ENCODE data around the gene PARD3. TPM values are rescaled to one million over a fixed set of nuclear protein-coding genes. Genes with fewer than 3 reads are reported as not detected.

Gene PARD3
- total RNA-seq, 1 donor from 2014 or later, result 97.8 TPM

DNA sequence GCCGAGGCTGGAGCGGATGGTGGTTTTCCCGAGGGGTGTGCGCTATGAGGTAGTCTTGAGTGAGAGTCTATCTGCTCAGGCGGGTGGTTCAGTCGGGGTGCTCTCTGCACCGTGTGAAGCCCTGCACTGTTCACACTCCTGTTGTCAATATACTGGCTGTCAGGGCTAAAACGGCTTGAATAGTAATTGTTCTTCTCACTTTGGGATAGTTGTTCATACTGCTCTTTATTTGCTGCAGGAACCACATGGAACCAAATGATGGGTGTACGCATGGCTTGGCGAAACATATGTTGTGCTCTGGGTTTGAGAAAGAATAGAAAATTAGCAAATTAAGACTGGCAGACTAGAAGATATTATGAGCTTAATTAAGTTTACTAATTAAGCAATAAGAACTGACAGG, 432.5 kb downstream of the PARD3 start:
- DNase-seq (ENCODE audit: low read depth), result no peak
- TF ChIP-seq, protein P1, sequence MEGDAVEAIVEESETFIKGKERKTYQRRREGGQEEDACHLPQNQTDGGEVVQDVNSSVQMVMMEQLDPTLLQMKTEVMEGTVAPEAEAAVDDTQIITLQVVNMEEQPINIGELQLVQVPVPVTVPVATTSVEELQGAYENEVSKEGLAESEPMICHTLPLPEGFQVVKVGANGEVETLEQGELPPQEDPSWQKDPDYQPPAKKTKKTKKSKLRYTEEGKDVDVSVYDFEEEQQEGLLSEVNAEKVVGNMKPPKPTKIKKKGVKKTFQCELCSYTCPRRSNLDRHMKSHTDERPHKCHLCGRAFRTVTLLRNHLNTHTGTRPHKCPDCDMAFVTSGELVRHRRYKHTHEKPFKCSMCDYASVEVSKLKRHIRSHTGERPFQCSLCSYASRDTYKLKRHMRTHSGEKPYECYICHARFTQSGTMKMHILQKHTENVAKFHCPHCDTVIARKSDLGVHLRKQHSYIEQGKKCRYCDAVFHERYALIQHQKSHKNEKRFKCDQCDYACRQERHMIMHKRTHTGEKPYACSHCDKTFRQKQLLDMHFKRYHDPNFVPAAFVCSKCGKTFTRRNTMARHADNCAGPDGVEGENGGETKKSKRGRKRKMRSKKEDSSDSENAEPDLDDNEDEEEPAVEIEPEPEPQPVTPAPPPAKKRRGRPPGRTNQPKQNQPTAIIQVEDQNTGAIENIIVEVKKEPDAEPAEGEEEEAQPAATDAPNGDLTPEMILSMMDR (conservative IDR thresholded peaks at IDR 0.05; ENCODE audit: low read depth, low read length), result no peak
- no peak overlapping the region for H3K4me3 ChIP-seq (ENCODE audit: low read depth, low read length)

GRCh38 chr10:34380856-34381255, 434.2 kb downstream of the PARD3 start:
- TF ChIP-seq, protein P1 (conservative IDR thresholded peaks at IDR 0.05; ENCODE audit: low read depth, low read length), result no peak
- no peak for DNase-seq (ENCODE audit: low read depth)
- no peak overlapping the region for H3K4me3 ChIP-seq (ENCODE audit: low read depth, low read length)

DNA sequence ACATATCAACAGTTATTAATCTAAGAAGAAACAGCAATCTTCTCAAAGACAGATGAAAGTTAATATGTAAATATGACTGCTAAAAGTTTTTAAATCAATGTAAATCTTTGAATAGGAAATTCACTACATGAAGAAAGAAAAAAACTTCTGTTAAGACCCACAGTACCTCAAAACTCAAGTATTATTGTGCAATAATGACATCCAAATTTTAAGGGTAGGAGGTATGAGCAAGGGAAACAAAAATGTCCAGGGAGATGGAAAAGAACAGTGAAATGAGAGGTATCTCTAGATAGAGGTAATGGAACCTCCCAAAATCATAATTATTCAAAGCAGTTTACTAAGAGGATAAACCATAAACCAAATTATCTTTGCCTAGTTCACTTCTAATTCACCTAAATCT, 436.8 kb downstream of the PARD3 start:
- DNase-seq (ENCODE audit: low read depth), result no peak
- H3K4me3 ChIP-seq (ENCODE audit: low read depth, low read length), result no peak overlapping the region
- TF ChIP-seq, protein P1 (conservative IDR thresholded peaks at IDR 0.05; ENCODE audit: low read depth, low read length), result no peak

DNA sequence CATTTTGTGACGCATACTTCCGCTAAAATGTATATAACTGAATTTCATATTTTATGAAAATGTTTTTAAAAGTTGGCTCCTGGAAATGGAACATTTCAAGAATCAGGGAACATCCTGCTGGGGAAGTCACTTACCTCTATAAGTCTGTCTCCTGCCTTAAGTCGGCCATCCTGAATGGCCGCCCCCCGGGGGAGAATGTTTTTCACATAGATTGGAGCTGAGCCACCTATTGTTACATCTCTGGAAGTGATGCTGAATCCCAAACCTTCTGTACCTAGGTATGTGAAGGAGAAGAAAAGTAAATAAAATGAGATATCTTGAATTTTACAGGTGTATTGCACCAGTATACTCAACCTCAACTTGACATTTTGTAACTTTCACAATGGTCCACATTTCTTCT, 437.3 kb downstream of the PARD3 start:
- DNase-seq (ENCODE audit: low read depth), result no peak
- no peak overlapping the region for H3K4me3 ChIP-seq (ENCODE audit: low read depth, low read length)
- TF ChIP-seq, protein P1 (conservative IDR thresholded peaks at IDR 0.05; ENCODE audit: low read depth, low read length), result no peak

DNA sequence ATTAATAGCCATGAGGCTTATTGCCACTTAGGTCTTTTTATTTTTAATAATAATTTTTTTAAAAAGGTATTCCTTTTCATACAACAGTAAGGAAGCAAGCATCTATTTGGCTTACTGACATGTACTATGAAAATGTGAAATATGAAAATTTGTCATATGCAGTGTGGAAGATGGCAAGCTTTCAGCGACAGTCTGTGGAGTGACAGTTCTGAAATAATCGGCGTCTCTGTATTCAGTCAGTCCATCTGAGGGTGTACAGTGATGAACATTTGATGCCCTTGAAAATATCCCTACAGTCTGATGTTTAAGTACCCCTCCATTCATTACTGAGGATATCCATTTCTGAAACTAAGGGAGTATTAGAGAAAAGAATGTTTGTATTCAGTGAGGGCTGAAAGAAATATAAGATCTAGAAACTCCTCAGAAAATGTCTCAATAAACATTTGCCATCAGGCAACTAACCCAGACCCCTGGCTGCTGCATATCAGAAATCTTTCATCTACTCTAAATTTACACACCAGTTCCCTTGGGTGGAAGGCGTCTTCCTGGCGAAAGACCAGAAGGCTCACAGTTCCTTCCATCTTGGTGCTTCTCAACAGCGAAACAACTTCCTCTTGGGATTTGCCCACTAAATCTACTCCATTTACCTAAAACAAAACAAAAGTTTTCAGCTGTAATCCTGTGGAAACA, 440.6 kb downstream of the PARD3 start:
- DNase-seq (ENCODE audit: low read depth), result no peak
- no peak overlapping the region for H3K4me3 ChIP-seq (ENCODE audit: low read depth, low read length)
- TF ChIP-seq, protein P1 (conservative IDR thresholded peaks at IDR 0.05; ENCODE audit: low read depth, low read length), result no peak

DNA sequence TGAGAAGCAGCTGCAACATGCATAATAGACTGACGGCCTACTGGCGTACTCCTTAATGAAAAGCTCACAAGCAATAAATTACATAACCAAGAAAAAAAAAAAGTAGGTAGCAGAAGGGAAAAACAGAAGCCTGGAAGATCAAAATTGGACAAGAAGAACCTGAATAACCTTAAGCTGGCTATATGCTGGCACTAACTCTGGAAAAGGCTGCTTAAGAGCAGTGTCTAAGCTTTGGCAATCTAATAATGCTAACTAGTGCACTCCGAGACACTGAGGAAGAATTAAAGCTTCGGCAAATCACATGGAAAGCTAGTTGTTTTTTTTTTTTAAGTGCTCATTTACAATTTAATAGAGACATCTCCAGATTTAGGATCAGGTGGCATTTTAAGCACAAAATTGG, 441.9 kb downstream of the PARD3 start:
- no peak for DNase-seq (ENCODE audit: low read depth)
- H3K4me3 ChIP-seq (ENCODE audit: low read depth, low read length), result no peak overlapping the region
- TF ChIP-seq, protein P1 (conservative IDR thresholded peaks at IDR 0.05; ENCODE audit: low read depth, low read length), result no peak

DNA sequence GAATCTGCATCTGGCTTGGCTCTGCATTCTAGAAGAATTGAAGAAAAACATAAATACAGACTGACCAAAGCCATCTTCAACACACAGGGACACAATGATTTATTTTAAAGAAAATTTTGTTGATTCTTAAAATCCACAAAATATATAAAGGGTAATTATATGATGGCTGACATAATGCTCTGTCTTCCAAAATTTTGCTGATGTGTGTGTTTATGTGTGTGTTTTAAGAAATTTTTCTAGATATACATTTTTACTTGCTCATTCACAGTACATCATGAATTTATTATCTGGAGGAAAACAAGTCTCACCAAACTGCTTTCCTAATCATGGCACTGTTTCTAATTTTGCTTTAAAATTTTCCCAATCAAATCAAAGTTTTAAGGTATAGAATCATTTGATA, 442.6 kb downstream of the PARD3 start:
- TF ChIP-seq, protein P1 (conservative IDR thresholded peaks at IDR 0.05; ENCODE audit: low read depth, low read length), result no peak
- no peak overlapping the region for H3K4me3 ChIP-seq (ENCODE audit: low read depth, low read length)
- DNase-seq (ENCODE audit: low read depth), result no peak
